Mammary epithelial cell (primary cell): Measurements from ENCODE around the gene CARD9.

Source experiments
- EZH2 ChIP-seq: IDR thresholded peaks from 2 replicates; pipeline ENCODE4 v1.6.1; 2012; ENCODE audit warnings: low read length, inconsistent platforms, borderline replicate concordance
- TF ChIP-seq, protein P1 (sequence below), 2 donors: IDR thresholded peaks in 1 of 2; conservative IDR thresholded peaks in 1 of 2; 2 replicates each; pipeline ENCODE4 v1.5.1; 2011 to 2012; ENCODE audit warnings: inconsistent platforms in 2 of 2, low read length in 2 of 2, mild to moderate bottlenecking in 2 of 2, control low read depth in 1 of 2, low read depth in 1 of 2; ENCODE audit not compliant: insufficient read depth in 1 of 2; ENCODE audit errors: extremely low read depth in 1 of 2

DNA sequence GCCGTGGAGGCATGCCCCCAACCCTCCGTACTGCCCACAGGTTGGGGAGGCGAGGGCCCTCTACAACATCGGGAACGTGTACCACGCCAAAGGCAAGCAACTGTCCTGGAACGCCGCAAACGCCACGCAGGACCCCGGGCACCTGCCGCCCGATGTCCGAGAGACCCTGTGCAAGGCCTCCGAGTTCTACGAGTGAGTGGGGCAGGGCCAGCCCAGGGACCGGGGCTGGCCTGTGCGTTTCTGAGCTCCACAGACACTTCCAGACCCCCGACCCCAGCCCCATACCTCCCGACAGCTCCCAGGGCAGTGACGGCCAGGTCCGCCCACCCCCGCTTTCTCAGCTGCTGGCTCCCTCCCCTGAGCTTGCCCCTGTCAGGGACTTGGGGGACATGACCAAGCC lies 36.6 kb downstream of the CARD9 start:
- no peak for TF ChIP-seq EZH2
- TF ChIP-seq, protein P1, sequence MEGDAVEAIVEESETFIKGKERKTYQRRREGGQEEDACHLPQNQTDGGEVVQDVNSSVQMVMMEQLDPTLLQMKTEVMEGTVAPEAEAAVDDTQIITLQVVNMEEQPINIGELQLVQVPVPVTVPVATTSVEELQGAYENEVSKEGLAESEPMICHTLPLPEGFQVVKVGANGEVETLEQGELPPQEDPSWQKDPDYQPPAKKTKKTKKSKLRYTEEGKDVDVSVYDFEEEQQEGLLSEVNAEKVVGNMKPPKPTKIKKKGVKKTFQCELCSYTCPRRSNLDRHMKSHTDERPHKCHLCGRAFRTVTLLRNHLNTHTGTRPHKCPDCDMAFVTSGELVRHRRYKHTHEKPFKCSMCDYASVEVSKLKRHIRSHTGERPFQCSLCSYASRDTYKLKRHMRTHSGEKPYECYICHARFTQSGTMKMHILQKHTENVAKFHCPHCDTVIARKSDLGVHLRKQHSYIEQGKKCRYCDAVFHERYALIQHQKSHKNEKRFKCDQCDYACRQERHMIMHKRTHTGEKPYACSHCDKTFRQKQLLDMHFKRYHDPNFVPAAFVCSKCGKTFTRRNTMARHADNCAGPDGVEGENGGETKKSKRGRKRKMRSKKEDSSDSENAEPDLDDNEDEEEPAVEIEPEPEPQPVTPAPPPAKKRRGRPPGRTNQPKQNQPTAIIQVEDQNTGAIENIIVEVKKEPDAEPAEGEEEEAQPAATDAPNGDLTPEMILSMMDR (conservative IDR thresholded peaks at IDR 0.05 in 1 of 2, IDR thresholded peaks at IDR 0.05 in 1 of 2; ENCODE audit: extremely low read depth in 1 of 2, insufficient read depth in 1 of 2, low read depth in 1 of 2, low read length in 2 of 2) = no peak
